A673 (cell line): ENCODE results near the gene CCL27. TPM values are rescaled to one million over a fixed set of nuclear protein-coding genes. Genes with fewer than 3 reads are reported as not detected.
"Not testable (repeated sequence)": the region's sequence is repeated elsewhere in the genome, so short reads cannot be mapped to it uniquely, and the experiment has no call there.

Source experiments
- BruUV-seq: library from RNA; stranded (reverse); fragments of 400-500 nt; replicated peaks from 2 replicates; lab custom pipeline; 2021; lab: Mats Ljungman, UMichigan
- CTCF ChIA-PET: fragments of 300-600 bp; sonication (Branson Sonifier 250); formaldehyde crosslinking; loops from one replicate; lab custom pipeline; 2022; ENCODE audit warnings: antibody characterized with exemption; lab: Charles Lee
- POLR2A ChIA-PET: fragments of 300-600 bp; sonication (Branson Sonifier 250); formaldehyde crosslinking; loops from one replicate; lab custom pipeline; 2022; ENCODE audit warnings: antibody characterized with exemption; ENCODE audit not compliant: low non-redundant PET; lab: Charles Lee
- DNase-seq: peaks from one replicate; pipeline ENCODE4 v3.0.0-alpha.2; 2015; ENCODE audit warnings: low spot score
- H3K27ac ChIP-seq: fragments of 200-600 bp; sonication (generic); 2 replicates; pipeline ENCODE4 v1.5.1; 2016; ENCODE audit warnings: mixed run types, low read depth, mild to moderate bottlenecking, mixed read lengths, antibody characterized with exemption, low read length; ENCODE audit not compliant: poor library complexity, severe bottlenecking
- H3K27me3 ChIP-seq: fragments of 200-600 bp; sonication (generic); replicated peaks from 2 replicates; pipeline ENCODE4 v1.6.1; 2017; ENCODE audit warnings: mixed run types, low read depth, mild to moderate bottlenecking, mixed read lengths, antibody characterized with exemption, low read length; ENCODE audit not compliant: insufficient read depth, poor library complexity
- H3K36me3 ChIP-seq: fragments of 200-600 bp; sonication (generic); 2 replicates; pipeline ENCODE4 v1.6.1; 2016; ENCODE audit warnings: mixed run types, mild to moderate bottlenecking, mixed read lengths, antibody characterized with exemption, low read length; ENCODE audit not compliant: insufficient read depth, poor library complexity, severe bottlenecking
- H3K4me1 ChIP-seq: fragments of 200-600 bp; sonication (generic); 2 replicates; pipeline ENCODE4 v1.6.1; 2017; ENCODE audit warnings: mixed run types, mild to moderate bottlenecking, mixed read lengths, antibody characterized with exemption, low read length; ENCODE audit not compliant: insufficient read depth, poor library complexity, severe bottlenecking
- H3K4me3 ChIP-seq: fragments of 200-600 bp; sonication (generic); 2 replicates; pipeline ENCODE4 v1.5.1; 2016; ENCODE audit warnings: low read depth, mixed run types, mild to moderate bottlenecking, mixed read lengths, low read length; ENCODE audit not compliant: poor library complexity, severe bottlenecking
- H3K9me3 ChIP-seq: fragments of 200-600 bp; sonication (generic); 2 replicates; pipeline ENCODE4 v1.6.1; 2016; ENCODE audit warnings: mixed run types, low read depth, mild to moderate bottlenecking, mixed read lengths, antibody characterized with exemption, low read length; ENCODE audit not compliant: poor library complexity, severe bottlenecking
- CTCF ChIP-seq: fragments of 300-800, 200-600 bp; sonication (generic); conservative IDR thresholded peaks from 2 replicates; pipeline ENCODE4 v1.5.1; 2017; ENCODE audit warnings: low read depth, mild to moderate bottlenecking, antibody characterized with exemption, low read length, moderate library complexity, mixed read lengths
- EZH2 ChIP-seq: fragments of 200-600 bp; sonication (generic); IDR thresholded peaks from 2 replicates; pipeline ENCODE4 v1.6.1; 2017; ENCODE audit warnings: borderline replicate concordance, low read depth, mild to moderate bottlenecking, mixed read lengths, antibody characterized with exemption, low read length; ENCODE audit not compliant: poor library complexity, severe bottlenecking
- intact Hi-C: fragments of 100-400 bp; cut with micrococcal nuclease; formaldehyde crosslinking; loops from one replicate; pipeline ENCODE4 v1.10.0; 2022; ENCODE audit not compliant: unreplicated experiment
- total RNA-seq: library from RNA; stranded (reverse); gene quantifications from 2 replicates; pipeline ENCODE4 v1.2.3, GENCODE V29; 2021

The CCL27 gene
- total RNA-seq, 1 experiment from 2014 or later, result not detected

- peaks cover 8% of the 10 kb centered on the region for H3K4me1 ChIP-seq
- CTCF ChIA-PET, result interaction anchor here (0.6 to 1.5 kb wide), 4 partner anchors 12 to 35 kb away, joined by 3 to 6 read pairs (median 4); partner anchors contain the start of genes DCTN3 and RPP25L
- BruUV-seq, result TSS peak; percentile 59
- H3K36me3 ChIP-seq, result peaks cover 17% of the 10 kb centered on the region
- H3K4me3 ChIP-seq, result peak within 1 kb of the TSS; percentile 89
- H3K9me3 ChIP-seq, result no peaks in the 10 kb centered on the region
- POLR2A ChIA-PET, result no interaction called here
- intact Hi-C loops, result no loop called here
- DNase-seq, result peak; percentile 91
- H3K27ac ChIP-seq, result peak within 1 kb of the TSS; percentile 77
- TF ChIP-seq EZH2, result no peak
- peak; percentile 45 for TF ChIP-seq CTCF
- H3K27me3 ChIP-seq, result no peaks in the 10 kb centered on the region
Measured at GRCh38 chr9:34646211-34647083, 16.0 kb downstream of the CCL27 start, which contains the start of gene GALT. GALT (plus strand) TSS chr9:34646675; CDS start chr9:34646705, 30 bp downstream.

GRCh38 chr9:34644766-34645314 is 17.6 kb downstream of the CCL27 start:
- ChIA-PET POLR2A (no interaction called here), CTCF (interaction anchor here (1.0 kb wide), 1 partner anchor 15 kb away, joined by 3 read pairs; no protein-coding TSS in a partner anchor)
- Histone ChIP-seq H3K9me3 (no peaks in the 10 kb centered on the region), H3K27ac (no peak overlapping the region), H3K4me1 (peaks cover 8% of the 10 kb centered on the region), H3K27me3 (no peaks in the 10 kb centered on the region), H3K36me3 (peaks cover 17% of the 10 kb centered on the region), H3K4me3 (no peak overlapping the region)
- no peak for DNase-seq
- intact Hi-C loops, result no loop called here
- BruUV-seq, result no TSS peak
- TF ChIP-seq CTCF, result no peak
- TF ChIP-seq EZH2, result no peak

- CTCF ChIA-PET, result no interaction called here
- Histone ChIP-seq H3K27me3 (no peaks in the 10 kb centered on the region), H3K27ac (peak overlapping the region; percentile 55), H3K36me3 (peaks cover under 1% of the 10 kb centered on the region), H3K4me3 (no peak overlapping the region), H3K9me3 (no peaks in the 10 kb centered on the region), H3K4me1 (peaks cover 8% of the 10 kb centered on the region)
- TF ChIP-seq EZH2 (no peak), CTCF (no peak)
- POLR2A ChIA-PET, result no interaction called here
- DNase-seq, result peak; percentile 47
- intact Hi-C loops, result no loop called here
- no TSS peak for BruUV-seq
Measured at GRCh38 chr9:34642679-34643078, 19.8 kb downstream of the CCL27 start.

- H3K27ac ChIP-seq, POLR2A ChIA-PET, H3K9me3 ChIP-seq, H3K27me3 ChIP-seq, H3K4me3 ChIP-seq, H3K4me1 ChIP-seq, intact Hi-C loops, BruUV-seq, DNase-seq, CTCF ChIA-PET: not testable (repeated sequence)
- H3K36me3 ChIP-seq, result peaks cover 14% of the 10 kb centered on the region
Measured at GRCh38 chr9:34639322-34639721, 23.1 kb downstream of the CCL27 start.
